IMR-90 (cell line): Measurements from ENCODE around the gene FERMT3. TPM values are rescaled to one million over a fixed set of nuclear protein-coding genes. Genes with fewer than 3 reads are reported as not detected.

Source experiments
- ATAC-seq: fragments of 200-7000 bp; cut with Tn5 transposase; 2 replicates; pipeline ENCODE4 v1.9.1; 2020; ENCODE audit warnings: low read depth, mild to moderate bottlenecking, moderate library complexity
- BruUV-seq: library from RNA; stranded (reverse); fragments of 400-500 nt; replicated peaks from 2 replicates; lab custom pipeline; 2021; lab: Mats Ljungman, UMichigan
- CTCF ChIA-PET: fragments of 300-600 bp; formaldehyde crosslinking; extraction: SDS; loops from one replicate; lab custom pipeline; 2021; ENCODE audit warnings: antibody characterized with exemption; lab: Yijun Ruan, JAX
- POLR2A ChIA-PET: fragments of 300-600 bp; sonication (Branson Sonifier 250); formaldehyde crosslinking; loops from one replicate; lab custom pipeline; 2022; ENCODE audit warnings: antibody characterized with exemption; ENCODE audit not compliant: unreplicated experiment; lab: Charles Lee
- DNase-seq: peaks from one replicate; pipeline ENCODE4 v3.0.0; 2013
- H2AFZ ChIP-seq: replicated peaks from 2 replicates; pipeline ENCODE3; 2013; ENCODE audit warnings: low read length, mild to moderate bottlenecking; ENCODE audit not compliant: poor library complexity
- H2AK5ac ChIP-seq: 2 replicates; pipeline ENCODE4 v1.6.1; 2013; ENCODE audit warnings: low read depth, low read length, inconsistent platforms
- H2AK9ac ChIP-seq: replicated peaks from 2 replicates; pipeline ENCODE3; 2013; ENCODE audit warnings: mild to moderate bottlenecking, low read depth, low read length, moderate library complexity; ENCODE audit not compliant: poor library complexity
- H2BK120ac ChIP-seq: 2 replicates; pipeline ENCODE4 v1.6.1; 2013; ENCODE audit warnings: low read depth, low read length, inconsistent platforms
- H2BK15ac ChIP-seq: 3 replicates; pipeline ENCODE4 v1.6.1; 2013; ENCODE audit warnings: low read depth, low read length, inconsistent platforms
- H2BK20ac ChIP-seq: 2 replicates; pipeline ENCODE4 v1.6.1; 2013; ENCODE audit warnings: low read depth, mild to moderate bottlenecking, inconsistent platforms, low read length, moderate library complexity
- H2BK5ac ChIP-seq: 2 replicates; pipeline ENCODE4 v1.6.1; 2013; ENCODE audit warnings: mild to moderate bottlenecking, low read depth, low read length, inconsistent platforms; ENCODE audit not compliant: poor library complexity, severe bottlenecking
- H3K14ac ChIP-seq: replicated peaks from 2 replicates; pipeline ENCODE4 v1.6.1; 2013; ENCODE audit warnings: low read depth, low read length, inconsistent platforms
- H3K18ac ChIP-seq: 2 replicates; pipeline ENCODE4 v1.6.1; 2013; ENCODE audit warnings: low read depth, low read length, control low read depth
- H3K23ac ChIP-seq: 2 replicates; pipeline ENCODE4 v1.6.1; 2013; ENCODE audit warnings: low read depth, low read length, inconsistent platforms
- H3K27ac ChIP-seq: 2 replicates; pipeline ENCODE4 v1.5.1; 2013; ENCODE audit warnings: mild to moderate bottlenecking, control low read depth, low read length; ENCODE audit not compliant: insufficient read depth
- H3K27me3 ChIP-seq: 2 replicates; pipeline ENCODE4 v1.6.1; 2013; ENCODE audit warnings: low read length; ENCODE audit not compliant: control insufficient read depth, insufficient read depth
- H3K36me3 ChIP-seq: 2 replicates; pipeline ENCODE4 v1.6.1; 2013; ENCODE audit warnings: low read length, mixed read lengths; ENCODE audit not compliant: control insufficient read depth, insufficient read depth
- H3K4ac ChIP-seq: 2 replicates; pipeline ENCODE4 v1.6.1; 2013; ENCODE audit warnings: low read depth, low read length, inconsistent platforms
- H3K4me1 ChIP-seq: 2 replicates; pipeline ENCODE4 v1.6.1; 2013; ENCODE audit warnings: low read length, mixed read lengths; ENCODE audit not compliant: control insufficient read depth, insufficient read depth
- H3K4me2 ChIP-seq: 2 replicates; pipeline ENCODE4 v1.6.1; 2013; ENCODE audit warnings: low read depth, mild to moderate bottlenecking, control low read depth, low read length, moderate library complexity
- H3K4me3 ChIP-seq: 2 replicates; pipeline ENCODE4 v1.5.1; 2013; ENCODE audit warnings: low read depth, mild to moderate bottlenecking, control low read depth, low read length, moderate library complexity; ENCODE audit not compliant: insufficient read depth
- H3K56ac ChIP-seq: 2 replicates; pipeline ENCODE4 v1.6.1; 2013; ENCODE audit warnings: low read length, inconsistent platforms; ENCODE audit not compliant: insufficient read depth; ENCODE audit errors: extremely low read depth
- H3K79me1 ChIP-seq, 2 experiments: 2 replicates each; pipeline ENCODE4 v1.6.1; 2013; ENCODE audit warnings: low read length in 2 of 2, inconsistent platforms in 1 of 2, low read depth in 1 of 2
- H3K9ac ChIP-seq: 2 replicates; pipeline ENCODE4 v1.6.1; 2013; ENCODE audit warnings: low read depth, low read length, control low read depth
- H3K9me1 ChIP-seq: 2 replicates; pipeline ENCODE4 v1.6.1; 2013; ENCODE audit warnings: low read length, inconsistent platforms; ENCODE audit not compliant: insufficient read depth
- H3K9me3 ChIP-seq: 2 replicates; pipeline ENCODE4 v1.6.1; 2013; ENCODE audit warnings: low read length; ENCODE audit not compliant: control insufficient read depth, insufficient read depth
- H4K20me1 ChIP-seq: 2 replicates; pipeline ENCODE4 v1.6.1; 2013; ENCODE audit warnings: low read length, inconsistent platforms; ENCODE audit not compliant: insufficient read depth
- H4K5ac ChIP-seq: 2 replicates; pipeline ENCODE4 v1.6.1; 2013; ENCODE audit warnings: mild to moderate bottlenecking, low read depth, low read length, control low read depth
- H4K8ac ChIP-seq, 2 experiments: 2 replicates each; pipeline ENCODE4 v1.6.1; 2013; ENCODE audit warnings: low read depth in 2 of 2, low read length in 2 of 2, control low read depth in 1 of 2, inconsistent platforms in 1 of 2
- H4K91ac ChIP-seq: 2 replicates; pipeline ENCODE4 v1.6.1; 2013; ENCODE audit warnings: low read depth, low read length, inconsistent platforms; ENCODE audit not compliant: insufficient read depth
- BHLHE40 ChIP-seq: fragments of 150-350 bp; IDR thresholded peaks from 2 replicates; pipeline ENCODE4 v1.6.1; 2016; ENCODE audit warnings: mild to moderate bottlenecking, low read depth, low read length
- CEBPB ChIP-seq: IDR thresholded peaks from 2 replicates; pipeline ENCODE4 v1.6.1; 2012; ENCODE audit warnings: low read depth, low read length, improper control_type of control experiment
- CHD1 ChIP-seq: IDR thresholded peaks from 2 replicates; pipeline ENCODE4 v1.6.1; 2012; ENCODE audit warnings: low read depth, low read length, improper control_type of control experiment
- CTCF ChIP-seq: conservative IDR thresholded peaks from 2 replicates; pipeline ENCODE4 v1.5.1; 2012; ENCODE audit warnings: mild to moderate bottlenecking, low read depth, low read length, improper control_type of control experiment
- ELK1 ChIP-seq: fragments of 150-350 bp; IDR thresholded peaks from 2 replicates; pipeline ENCODE4 v1.6.1; 2016; ENCODE audit warnings: low read depth, mild to moderate bottlenecking, low read length, moderate library complexity, borderline replicate concordance
- FOS ChIP-seq: fragments of 150-350 bp; IDR thresholded peaks from 2 replicates; pipeline ENCODE4 v1.6.1; 2016; ENCODE audit warnings: low read depth, low read length
- MAFK ChIP-seq: IDR thresholded peaks from 2 replicates; pipeline ENCODE4 v1.6.1; 2012; ENCODE audit warnings: low read depth, low read length, improper control_type of control experiment
- MAZ ChIP-seq: IDR thresholded peaks from 2 replicates; pipeline ENCODE4 v1.6.1; 2012; ENCODE audit warnings: low read depth, mild to moderate bottlenecking, low read length, improper control_type of control experiment, moderate library complexity, borderline replicate concordance
- MXI1 ChIP-seq: IDR thresholded peaks from 2 replicates; pipeline ENCODE4 v1.6.1; 2012; ENCODE audit warnings: low read depth, mild to moderate bottlenecking, low read length, moderate library complexity, borderline replicate concordance
- NFE2L2 ChIP-seq: fragments of 150-350 bp; IDR thresholded peaks from 2 replicates; pipeline ENCODE4 v1.6.1; 2016; ENCODE audit warnings: low read depth, mild to moderate bottlenecking, low read length
- POLR2A ChIP-seq: IDR thresholded peaks from 2 replicates; pipeline ENCODE4 v1.6.1; 2012; ENCODE audit warnings: mild to moderate bottlenecking, low read depth, low read length
- RAD21 ChIP-seq: IDR thresholded peaks from 2 replicates; pipeline ENCODE4 v1.6.1; 2012; ENCODE audit warnings: low read length, improper control_type of control experiment
- RCOR1 ChIP-seq: IDR thresholded peaks from 2 replicates; pipeline ENCODE4 v1.6.1; 2012; ENCODE audit warnings: mild to moderate bottlenecking, low read length, improper control_type of control experiment; ENCODE audit not compliant: insufficient replicate concordance
- RFX5 ChIP-seq: IDR thresholded peaks from 2 replicates; pipeline ENCODE4 v1.8.0; 2012; ENCODE audit warnings: low read depth, mild to moderate bottlenecking, low read length, moderate library complexity
- SMC3 ChIP-seq: fragments of 150-350 bp; IDR thresholded peaks from 2 replicates; pipeline ENCODE4 v1.6.1; 2016; ENCODE audit warnings: low read depth, mild to moderate bottlenecking, antibody characterized with exemption, low read length, moderate library complexity
- USF2 ChIP-seq: fragments of 150-350 bp; IDR thresholded peaks from 2 replicates; pipeline ENCODE4 v1.6.1; 2017; ENCODE audit warnings: mild to moderate bottlenecking, antibody characterized with exemption, low read length, low read depth
- WGBS, 2 experiments: methylation state at CpG; one replicate each; pipeline versions ENCODE4 v1.1.5 to v1.1.7; 2013; ENCODE audit warnings: missing lambda C conversion rate in 2 of 2; ENCODE audit not compliant: insufficient read length in 1 of 2; ENCODE audit errors: extremely low coverage in 2 of 2; 5-methylcytosine and 5-hydroxymethylcytosine counted together
- dilution Hi-C: fragments of 300-500 bp; cut with HindIII; formaldehyde crosslinking; loops from one replicate; pipeline ENCODE4 v1.14.3; 2018; ENCODE audit warnings: low sequenced_read_pairs; ENCODE audit not compliant: unreplicated experiment
- in situ Hi-C: fragments of 300-500 bp; cut with MboI; formaldehyde crosslinking; loops from 3 replicates; pipeline ENCODE4 v1.14.3; 2019; ENCODE audit warnings: low sequenced_read_pairs, inconsistent platforms, mixed read lengths
- intact Hi-C: fragments of 100-400 bp; cut with micrococcal nuclease; formaldehyde crosslinking; loops from 2 replicates; pipeline ENCODE4 v1.10.0; 2022
- polyA plus RNA-seq, 3 experiments: library from polyadenylated mRNA; depleted of rRNA; stranded (reverse); fragments of >200 nt; gene quantifications; 2 replicates each; pipeline ENCODE4 v1.2.3, GENCODE V29; 2012; ENCODE audit warnings: low replicate concordance in 1 of 3
- total RNA-seq: library from RNA; depleted of rRNA; stranded (reverse); fragments of >200 nt; gene quantifications from 2 replicates; pipeline ENCODE4 v1.2.3, GENCODE V29; 2012

The FERMT3 gene
- total and polyA plus RNA-seq, 2 of the 4 experiments (the other 2 are of a cell fraction) = 0.36 to 2.3 TPM

GRCh38 chr11:64220271-64220670, 13.8 kb downstream of the FERMT3 start:
- dilution Hi-C loops = no loop called here
- WGBS, 2 experiments = 98% methylated on average over 12 of the region's 17 CpGs; no CpG with 5 or more reads in 1 of the 2 experiments

More at GRCh38 chr11:64220271-64220670, 13.8 kb downstream of the FERMT3 start:
- Histone ChIP-seq H4K5ac (no peak overlapping the region), H3K9me3 (no peaks in the 10 kb centered on the region), H3K36me3 (peaks cover 5% of the 10 kb centered on the region), H2BK20ac (no peak overlapping the region), H3K79me1 (peaks cover 5 to 16% of the 10 kb centered on the region in 2 experiments; a peak in 2 of 4 replicates), H3K4me3 (no peak overlapping the region), H3K4ac (no peak overlapping the region), H3K9me1 (peaks cover 11% of the 10 kb centered on the region), H3K4me1 (peaks cover 2% of the 10 kb centered on the region), H3K27me3 (no peaks in the 10 kb centered on the region), H2AK5ac (no peak overlapping the region), H3K4me2 (no peak overlapping the region), H2BK5ac (no peak overlapping the region), H2BK120ac (no peak overlapping the region), H3K9ac (no peak overlapping the region), H3K14ac (no peak overlapping the region), H4K8ac (no peak overlapping the region), H4K91ac (no peak overlapping the region), H2BK15ac (no peak overlapping the region), H3K18ac (no peak overlapping the region), H2AFZ (no peak overlapping the region), H3K23ac (no peak overlapping the region), H3K27ac (no peak overlapping the region), H2AK9ac (no peak overlapping the region), H4K20me1 (no peaks in the 10 kb centered on the region), H3K56ac (no peak overlapping the region)
- BruUV-seq = no TSS peak
- POLR2A ChIA-PET = no interaction called here
- intact Hi-C loops = no loop called here
- in situ Hi-C loops = no loop called here
- DNase-seq = no peak
- no peak for ATAC-seq
- CTCF ChIA-PET = no interaction called here
- no peak for TF ChIP-seq USF2
- no peak for TF ChIP-seq RAD21
- TF ChIP-seq CHD1 = no peak
- TF ChIP-seq FOS = no peak
- TF ChIP-seq CTCF = no peak
- TF ChIP-seq MAZ = no peak
- TF ChIP-seq POLR2A = no peak
- no peak for TF ChIP-seq MXI1
- TF ChIP-seq SMC3 = no peak
- no peak for TF ChIP-seq NFE2L2
- TF ChIP-seq BHLHE40 = no peak
- no peak for TF ChIP-seq RFX5
- TF ChIP-seq ELK1 = no peak
- no peak for TF ChIP-seq CEBPB
- no peak for TF ChIP-seq RCOR1
- no peak for TF ChIP-seq MAFK
